ENCODE data around the gene PRKRA.
A peak's percentile ranks its signal among the peaks of the same experiment; 100 is the strongest.
"Not testable (repeated sequence)": the region's sequence is repeated elsewhere in the genome, so short reads cannot be mapped to it uniquely, and the experiment has no call there.

The PRKRA gene

DNA sequence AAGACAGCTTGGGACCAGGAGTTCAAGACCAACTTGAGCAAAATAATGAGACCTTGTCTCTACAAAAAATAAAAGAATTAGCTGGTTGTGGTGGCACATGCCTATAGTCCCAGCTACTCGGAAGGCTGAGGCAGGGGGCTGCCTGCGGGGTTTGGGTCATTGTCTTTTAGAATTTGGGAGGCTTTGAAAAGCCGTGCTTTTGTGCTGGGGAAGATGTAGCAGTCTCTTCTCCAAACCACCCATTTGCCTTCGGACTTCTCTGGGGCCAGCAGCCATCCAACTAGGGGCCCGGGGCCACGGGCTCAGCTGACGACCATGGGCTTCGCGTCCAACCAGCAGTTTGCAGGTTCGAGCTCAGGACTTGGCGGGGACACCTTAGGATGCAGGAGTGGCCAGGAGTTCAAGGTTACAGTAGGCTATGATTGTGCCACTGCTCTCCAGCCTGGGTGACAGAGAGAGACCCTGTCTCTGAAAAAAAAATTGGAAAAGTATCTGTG is 6.5 kb upstream of the PRKRA start:
- no peak for DNase-seq

DNA sequence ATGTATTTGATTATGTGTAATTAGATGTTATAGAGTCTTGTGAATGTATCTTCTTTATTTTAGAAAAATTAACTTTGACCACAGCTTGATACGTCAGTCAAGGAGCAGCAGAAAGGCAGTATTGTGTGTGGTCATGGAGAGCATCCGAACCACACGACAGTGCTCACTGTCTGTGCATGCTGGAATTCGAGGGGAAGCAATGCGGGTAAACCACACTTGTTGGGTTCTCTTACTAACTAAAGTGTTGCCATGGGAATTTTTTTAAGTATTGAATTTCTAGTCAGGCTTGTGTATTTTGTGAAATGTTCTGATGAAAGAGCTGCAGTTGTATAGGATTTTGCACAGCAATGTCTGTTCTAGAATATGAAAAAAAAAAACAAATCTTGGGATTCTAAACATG is 5.0 kb upstream of the PRKRA start:
- no peak for DNase-seq

DNA sequence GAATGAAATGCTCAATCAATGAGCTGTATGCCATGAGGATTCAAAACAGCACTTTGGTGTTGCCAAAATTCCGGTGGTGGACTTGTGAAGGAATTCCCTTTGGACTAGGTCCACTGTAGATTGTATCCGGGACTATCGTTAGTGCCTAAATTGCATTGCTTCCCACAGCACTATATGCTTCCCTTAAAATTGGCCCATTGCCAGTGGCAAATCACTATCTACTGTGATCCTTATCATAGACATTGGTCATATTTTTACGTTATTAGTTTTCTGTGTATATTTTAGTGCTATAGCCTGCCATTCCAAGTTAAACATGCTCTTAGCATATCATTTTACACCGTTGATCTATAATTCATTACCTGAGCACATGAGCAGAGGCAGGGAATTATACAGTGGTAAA is 1.9 kb upstream of the PRKRA start:
- no peak for DNase-seq

DNA sequence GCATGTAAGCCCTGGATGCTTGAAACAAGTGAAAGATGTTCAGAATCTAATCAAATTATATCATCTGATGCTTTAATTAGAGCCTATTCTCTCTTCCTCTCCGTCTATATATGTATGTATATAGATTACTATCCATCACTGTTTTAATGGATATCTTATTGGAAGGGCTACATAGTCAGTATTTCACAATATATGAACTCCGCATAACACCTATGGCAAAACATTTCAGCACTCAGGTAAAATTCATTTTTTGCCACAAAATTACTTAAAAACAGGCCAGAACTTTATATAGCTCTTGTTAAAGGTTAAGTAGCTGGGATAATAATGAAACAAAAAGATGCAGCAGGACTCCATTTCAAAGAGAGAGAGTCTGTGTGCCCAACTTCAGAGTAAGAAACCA is 1.4 kb upstream of the PRKRA start:
- no peak for DNase-seq

DNA sequence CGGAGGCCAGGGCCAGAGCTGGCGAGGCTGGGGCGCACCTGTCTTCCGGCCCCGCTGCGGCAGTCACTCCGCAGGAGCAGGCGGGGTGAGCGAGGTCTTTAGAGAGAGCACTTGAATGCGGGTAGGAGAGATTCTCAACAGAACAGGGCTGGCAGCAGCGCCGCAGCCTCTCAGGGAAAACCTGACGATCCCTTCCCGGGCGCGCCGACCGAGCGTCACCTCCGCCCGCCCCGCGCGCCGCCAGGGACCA is 526 bp downstream of the PRKRA start:
- no peak for DNase-seq

DNA sequence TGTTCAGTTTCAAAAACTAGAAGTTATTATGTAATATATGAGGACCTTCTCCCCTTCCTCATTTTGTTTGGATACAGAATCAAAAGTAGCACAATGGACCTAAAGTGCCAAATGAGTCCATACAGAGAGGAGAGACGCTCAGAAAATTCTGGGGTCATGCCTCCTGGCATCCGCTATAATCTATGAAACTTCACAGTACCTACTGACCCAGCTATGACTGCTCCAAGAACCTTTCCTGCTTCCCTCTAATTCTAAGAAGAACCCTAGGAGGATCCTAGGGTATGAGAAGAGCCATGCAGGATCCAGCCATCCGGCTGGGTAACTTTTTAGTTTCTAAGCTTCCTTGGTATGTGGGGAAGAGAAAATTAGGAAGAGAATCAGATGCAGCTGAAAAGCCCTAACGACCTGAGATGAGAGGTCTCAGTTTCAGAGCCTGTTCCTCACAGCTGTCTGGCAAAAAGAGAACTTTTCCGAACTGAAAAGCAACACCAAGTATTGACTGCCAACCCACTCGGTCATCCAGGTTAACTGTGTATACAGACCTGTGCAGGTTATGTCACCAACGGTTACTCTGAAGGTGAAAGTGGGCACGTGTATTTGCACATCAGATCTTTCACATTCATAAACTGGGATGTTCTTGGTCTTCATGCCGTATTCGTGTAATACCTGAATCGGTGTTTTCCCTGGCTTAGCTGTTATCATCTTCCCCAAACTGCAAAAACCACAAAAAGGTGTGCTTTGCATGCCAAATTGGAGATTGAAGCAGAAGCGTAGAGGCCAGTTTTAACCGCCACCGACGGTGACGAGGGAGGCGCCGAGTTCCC is 1.1 kb downstream of the PRKRA start:
- DNase-seq: no peak

DNA sequence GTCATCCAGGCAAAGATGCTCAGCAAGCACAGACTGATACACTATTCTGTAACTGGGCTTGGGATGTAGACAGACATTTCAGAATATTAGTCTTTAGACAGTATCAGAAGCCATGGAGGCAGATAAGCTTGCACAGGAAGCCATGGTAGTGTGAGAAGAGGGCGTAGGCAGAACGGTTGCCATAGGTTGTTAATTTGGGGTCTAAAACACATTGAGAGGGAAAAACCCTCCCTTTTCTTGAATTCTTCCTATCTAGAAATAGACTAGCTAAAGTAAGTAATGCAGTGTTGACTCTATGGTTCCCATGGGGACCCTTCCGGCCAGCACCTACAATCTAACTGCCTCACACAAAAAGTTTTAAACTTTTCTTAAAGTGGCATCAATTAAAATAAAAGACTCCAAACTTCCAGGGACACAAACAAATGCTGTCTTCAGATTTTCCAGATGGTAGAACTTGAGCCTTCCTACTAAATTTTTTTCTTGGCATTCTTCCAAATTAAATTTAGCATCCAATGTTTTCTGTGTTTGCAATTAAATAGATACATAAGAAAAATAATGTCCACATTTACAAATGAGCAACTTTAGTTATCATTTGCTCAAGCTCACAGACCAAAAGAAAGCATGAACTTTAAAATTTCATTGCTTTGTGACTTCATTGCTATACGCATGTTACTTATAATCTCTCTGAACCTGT is 1.9 kb downstream of the PRKRA start:
- no peak for DNase-seq

DNA sequence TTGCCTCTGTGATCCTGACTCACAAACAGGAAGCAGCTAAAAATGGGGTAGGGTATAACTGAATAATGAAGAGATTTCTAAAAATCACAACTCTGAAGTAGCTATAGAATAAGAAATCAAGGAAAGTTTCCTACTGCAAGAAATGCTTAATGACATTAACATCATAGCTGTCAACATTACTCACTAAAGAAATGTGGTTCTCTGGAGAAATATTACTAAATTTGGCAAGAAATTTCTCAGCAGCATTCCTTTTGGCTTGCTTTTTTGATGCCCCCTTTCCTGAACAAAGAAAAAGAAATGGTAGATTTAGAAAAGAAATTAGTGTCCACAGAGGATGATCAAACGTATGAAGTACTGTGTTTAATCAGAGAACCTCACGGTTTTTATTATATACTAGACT is 9.5 kb downstream of the PRKRA start:
- no peak for DNase-seq

DNA sequence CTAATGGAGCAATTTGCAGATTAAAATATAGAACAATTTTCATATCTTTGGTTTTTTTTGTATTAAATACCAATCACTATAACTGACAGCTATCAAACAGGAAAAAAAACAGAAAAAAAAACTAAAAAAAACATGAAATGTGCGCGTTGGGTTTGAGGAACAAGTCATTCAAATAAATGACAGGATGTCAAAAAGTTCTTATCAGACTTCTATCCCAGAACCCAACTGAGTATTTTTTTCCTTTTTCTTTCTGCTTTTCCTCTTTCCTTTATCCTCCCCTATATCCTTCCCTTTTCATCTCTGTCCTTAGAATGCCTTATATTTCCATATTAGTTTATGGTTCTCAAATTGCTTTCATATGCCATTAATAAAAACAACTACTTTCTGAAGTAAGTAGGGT is 14.3 kb downstream of the PRKRA start:
- DNase-seq: no peak

DNA sequence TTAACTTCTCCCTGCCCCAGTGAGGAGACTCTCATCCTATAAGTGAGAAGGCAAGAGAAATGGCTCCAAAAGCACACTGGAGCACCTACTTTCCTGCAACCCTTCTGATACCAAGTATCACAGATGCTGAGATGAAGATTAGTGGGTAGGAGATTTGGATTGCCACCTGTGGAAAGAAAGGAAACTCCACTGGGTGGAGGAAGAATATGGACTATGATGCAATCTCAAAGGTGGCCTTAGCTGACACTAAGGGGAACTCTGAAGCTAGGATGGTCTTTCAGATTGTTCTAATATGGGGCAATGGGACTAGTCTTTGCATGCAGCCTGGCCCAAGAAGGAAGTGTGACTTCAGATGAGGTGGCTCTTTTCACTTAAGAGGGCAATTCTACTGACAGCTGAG is 21.6 kb downstream of the PRKRA start:
- DNase-seq: no peak

DNA sequence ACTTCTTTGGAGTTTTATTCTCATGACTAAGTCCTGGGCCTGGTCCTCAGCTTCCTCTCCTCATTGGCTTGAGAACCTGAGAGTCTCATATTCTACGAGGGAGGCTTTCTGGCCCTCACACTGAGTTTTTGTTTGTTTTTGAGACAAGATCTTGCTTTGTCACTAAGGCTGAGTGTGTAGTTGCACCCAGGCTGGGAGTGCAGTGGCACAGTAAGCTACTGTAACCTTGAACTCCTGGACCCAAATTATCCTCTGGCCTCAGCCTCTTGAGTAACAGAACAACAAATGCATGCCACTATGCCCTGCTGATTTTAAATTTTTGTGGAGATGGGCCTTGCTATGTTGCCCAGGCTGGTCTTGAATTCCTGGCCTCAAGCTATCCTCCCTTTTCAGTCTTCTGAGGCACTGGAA is 22.6 kb downstream of the PRKRA start:
- no peak for DNase-seq

DNA sequence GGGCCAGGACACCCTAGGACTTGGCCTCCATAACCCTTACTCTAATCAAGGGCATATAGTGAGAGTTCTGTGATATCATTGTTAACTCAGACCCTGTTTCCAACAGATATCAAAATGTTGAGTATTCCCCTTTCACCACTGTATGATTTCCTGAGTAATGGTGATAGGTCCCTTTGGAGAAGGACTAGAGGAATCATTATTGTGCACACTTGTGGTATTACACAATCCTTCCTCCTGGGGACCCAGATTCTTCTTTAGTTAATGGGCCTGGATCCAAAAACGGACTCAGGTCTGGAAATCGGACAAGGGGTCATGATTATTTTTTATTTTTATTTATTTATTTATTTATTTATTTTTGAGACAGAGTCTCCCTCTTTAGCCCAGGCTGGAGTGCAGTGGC is 23.5 kb downstream of the PRKRA start:
- no peak for DNase-seq

DNA sequence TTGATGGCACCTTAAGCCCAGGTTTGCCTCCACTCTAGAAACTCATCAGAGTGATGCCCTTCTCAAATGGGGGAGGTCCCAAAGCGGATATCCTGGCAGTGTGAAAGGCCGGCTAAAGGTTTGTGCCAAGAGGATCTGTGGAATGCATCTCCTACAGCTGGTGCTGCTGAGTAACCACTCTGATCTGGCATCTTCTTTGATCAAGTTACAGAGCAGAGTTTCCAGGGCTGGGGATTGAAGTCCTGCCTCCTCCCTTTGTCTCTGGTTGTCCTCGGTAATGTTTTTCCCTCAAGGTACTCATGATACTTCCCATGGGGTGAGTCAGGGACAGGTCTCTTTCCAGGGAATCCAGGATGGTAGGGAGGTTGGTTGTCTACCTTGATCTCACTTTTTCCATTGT is 24.6 kb downstream of the PRKRA start:
- no peak for DNase-seq

DNA sequence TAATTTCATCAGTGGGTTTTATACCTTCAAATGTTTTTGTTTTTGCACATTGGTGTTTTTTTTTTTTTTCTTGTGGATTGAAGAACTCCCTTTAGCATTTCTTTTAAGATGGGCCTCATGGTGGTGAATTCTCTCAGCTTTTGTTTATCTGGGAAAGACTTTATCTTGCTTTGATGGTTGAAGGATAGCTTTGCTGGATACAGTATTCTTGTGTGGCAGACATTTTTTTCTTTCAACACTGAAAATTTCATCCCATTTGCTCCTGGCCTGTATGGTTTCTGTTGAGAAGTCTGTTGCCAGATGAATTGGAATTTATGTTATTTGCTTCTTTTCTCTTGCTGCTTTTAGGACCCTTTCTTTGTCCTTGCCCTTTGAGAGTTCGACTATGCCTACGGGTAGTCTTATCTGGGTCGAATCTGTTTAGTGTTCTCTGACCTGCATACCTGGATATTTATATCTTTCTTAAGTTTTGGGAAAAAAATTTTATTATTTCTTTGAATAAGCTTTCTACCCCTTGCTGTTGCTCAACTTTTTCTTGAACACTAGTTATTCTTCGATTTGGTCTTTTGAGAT is 25.6 kb downstream of the PRKRA start:
- DNase-seq: no peak

DNA sequence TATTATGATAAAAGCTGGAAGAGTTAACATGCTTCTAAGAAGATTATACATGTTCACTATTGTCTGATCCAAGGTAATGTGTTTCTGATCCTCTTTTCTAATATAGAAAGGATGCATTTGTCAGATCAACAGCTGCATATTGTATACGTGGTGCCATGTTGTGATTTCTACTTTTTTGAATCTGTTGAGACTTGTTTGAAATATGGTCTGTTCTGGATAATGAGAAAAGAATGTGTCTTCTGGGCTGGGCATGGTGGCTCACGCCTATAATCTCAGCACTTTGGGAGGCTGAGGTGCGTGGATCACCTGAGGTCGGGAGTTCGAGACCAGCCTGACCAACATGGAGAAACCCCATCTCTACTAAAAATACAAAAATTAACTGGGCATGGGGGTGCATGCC is 27.2 kb downstream of the PRKRA start:
- DNase-seq: not testable (repeated sequence)

DNA sequence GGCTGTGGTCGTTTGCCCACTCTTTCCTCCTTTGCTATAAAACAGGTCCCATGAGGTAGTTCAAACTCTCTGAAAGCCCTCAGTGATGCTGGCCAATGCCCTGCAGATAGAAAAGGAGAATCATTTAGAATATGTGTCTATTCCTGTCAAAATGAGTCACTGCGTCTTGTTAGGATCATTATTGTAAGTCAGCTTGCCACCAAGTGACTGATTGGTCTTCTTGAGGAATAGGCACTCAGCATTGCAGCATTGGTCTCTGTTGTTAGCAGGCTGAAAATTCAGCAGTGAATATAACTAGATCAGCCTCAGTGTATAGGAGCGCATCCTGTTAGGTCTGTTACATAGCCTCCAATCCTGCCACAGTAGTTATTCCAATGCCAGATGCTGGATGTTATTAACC is 28.9 kb downstream of the PRKRA start:
- DNase-seq: no peak

DNA sequence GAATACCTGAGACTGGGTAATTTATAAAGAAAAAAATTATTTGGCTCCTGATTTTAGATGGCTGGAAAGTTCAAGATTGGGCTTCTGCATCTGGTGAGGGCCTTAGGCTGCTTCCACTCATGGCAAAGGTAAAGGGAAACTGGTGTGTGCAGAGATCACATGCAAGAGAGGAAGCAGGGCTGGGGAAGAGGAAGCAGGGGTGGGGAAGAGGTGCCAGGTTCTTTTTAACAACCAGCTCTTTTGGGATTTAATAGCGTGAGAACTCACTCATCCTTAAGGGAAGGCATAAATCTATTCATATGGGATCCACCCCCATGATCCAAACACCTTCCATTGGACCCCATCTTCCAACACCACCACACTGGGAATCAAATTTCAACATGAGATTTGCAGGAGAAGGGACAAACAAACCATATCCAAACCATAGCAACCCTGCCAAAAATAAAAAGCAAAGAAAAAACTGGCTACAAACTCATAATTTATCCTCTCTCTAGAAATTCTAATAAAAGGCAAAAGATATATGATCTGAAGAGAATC is 30.4 kb downstream of the PRKRA start:
- DNase-seq: no peak

DNA sequence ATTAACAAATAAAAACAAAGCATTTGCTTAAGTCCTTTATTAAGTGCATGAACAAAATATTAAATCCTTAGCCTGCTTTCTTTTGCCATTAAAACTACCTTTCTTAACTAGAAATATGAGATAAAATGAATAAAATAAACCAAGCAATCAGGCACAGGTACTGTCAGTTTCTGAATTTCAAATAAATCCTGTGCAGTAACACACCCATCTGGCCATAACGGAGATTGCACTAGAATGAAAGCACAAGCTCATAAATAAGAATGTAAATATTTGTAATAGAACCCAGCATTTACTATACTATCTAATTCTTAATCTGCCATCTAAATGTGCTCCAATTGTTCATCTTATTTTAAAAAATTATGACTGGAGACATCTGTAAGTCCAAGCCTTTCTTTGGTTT is 31.9 kb downstream of the PRKRA start:
- no peak for DNase-seq

DNA sequence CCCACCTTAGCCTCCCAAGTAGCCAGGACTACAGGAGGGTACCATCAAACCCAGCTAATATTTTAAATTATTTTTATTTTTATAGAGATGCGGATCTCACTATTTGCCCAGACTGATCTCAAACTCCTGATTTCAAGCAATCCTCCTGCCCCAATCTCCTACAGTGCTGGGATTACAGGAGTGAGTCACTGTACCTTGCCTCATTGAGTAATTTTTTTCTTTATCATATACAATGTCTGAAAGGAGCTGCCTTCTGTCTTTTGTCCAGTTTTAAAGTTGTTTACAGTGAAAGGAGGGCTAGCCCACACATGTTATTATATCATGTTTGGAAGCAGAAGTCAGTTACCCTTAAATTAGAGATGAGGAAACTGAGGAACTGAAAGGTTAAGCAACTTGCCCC is 32.5 kb downstream of the PRKRA start:
- DNase-seq: no peak

DNA sequence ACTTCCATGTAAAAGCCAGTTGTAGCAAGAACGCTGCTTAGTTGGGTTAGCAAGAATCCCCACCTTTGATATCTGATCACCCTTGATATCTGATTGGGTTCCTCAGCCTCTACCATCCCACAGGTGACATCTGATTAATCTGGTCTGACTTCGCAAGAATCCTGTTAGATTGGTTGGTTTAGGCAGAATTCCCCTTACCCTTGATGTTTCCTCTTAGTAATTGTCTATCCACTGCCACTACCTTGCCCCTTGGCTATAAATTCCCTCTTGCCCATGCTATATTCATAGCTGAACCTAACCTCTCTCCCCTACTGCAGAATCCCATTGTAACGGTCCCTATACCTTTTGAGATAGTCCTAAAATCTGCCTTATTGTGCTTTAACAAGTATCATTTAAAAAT is 33.1 kb downstream of the PRKRA start:
- DNase-seq: no peak

DNA sequence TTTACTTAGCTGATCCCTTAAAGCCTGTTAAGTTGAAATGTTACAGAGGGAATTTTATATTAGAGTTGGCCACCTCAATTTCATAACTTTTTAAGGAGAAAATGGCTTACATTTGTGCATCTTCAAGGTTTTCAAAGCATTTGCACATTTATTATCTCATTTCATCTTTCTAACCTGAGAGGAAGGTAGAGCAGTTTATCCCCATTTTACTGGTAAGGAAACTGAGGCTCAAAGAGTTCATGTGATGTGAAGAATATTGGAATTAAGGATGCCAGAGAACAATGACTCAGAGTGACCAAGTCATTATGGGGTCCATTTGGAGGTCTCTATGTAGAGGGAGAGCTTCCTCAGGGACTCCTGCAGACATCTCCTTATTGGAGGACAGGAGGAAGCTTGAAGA is 35.0 kb downstream of the PRKRA start:
- no peak for DNase-seq

DNA sequence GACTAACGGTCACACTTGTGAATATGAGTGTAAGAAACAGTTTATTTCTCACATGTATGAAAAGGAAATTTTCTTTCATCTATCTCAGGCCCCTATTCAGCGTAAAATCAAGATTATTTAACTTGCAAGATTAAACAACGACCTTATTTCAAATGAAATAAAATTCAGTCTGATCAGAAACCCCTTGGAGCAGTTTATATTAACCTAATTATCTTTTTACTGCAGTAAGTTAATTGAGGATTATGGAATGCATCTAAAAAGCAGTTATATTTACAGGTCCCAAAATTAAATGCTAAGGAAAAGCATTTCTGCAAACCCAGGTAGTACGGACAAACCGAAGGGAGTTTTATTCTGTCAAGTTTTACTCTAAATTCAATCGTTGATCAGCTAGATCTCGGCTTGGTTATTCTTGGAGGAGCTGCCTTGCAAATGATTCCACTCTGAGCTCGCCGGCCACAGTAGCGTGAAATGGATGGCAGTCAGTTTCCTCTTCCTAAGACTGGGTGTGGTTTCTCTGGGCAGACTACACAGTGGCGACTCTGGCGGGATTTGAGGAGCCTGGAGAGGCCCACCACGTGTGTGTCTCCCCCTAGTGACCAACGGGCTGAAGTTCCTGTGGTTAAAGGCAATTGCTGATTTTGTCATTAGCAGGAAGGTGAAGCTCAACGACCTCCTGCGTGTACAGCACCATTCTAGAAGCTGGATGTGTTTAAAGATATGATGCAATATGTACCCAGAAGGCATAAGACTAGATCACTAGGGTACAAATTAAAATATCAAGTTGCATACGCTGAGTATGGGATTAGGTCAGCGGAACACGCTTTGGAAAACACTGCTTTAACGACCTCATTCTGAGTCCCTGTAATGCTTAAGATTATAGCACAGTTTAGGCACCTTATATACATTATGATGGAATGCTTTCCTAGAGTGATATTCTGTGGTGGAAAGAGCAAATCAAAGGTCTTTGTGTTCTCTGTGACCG is 36.4 kb downstream of the PRKRA start:
- peak; percentile 97 for DNase-seq
